Parathyroid adenoma (tissue), 2 donors: ENCODE results near the gene ZNF835.

ENCODE experiments used
- H2AFZ ChIP-seq: fragments of 300-600 bp; sonication (generic); one replicate; pipeline ENCODE4 v1.7.0; 2017; ENCODE audit warnings: antibody characterized with exemption, mild to moderate bottlenecking
- H3K27ac ChIP-seq: fragments of 300-600 bp; sonication (generic); one replicate; pipeline ENCODE4 v1.7.0; 2017
- H3K27me3 ChIP-seq: fragments of 300-600 bp; sonication (generic); one replicate; pipeline ENCODE4 v1.7.0; 2017; ENCODE audit warnings: low read length; ENCODE audit not compliant: control insufficient read depth, insufficient read depth
- H3K36me3 ChIP-seq: fragments of 300-600 bp; sonication (generic); one replicate; pipeline ENCODE4 v1.7.0; 2017; ENCODE audit warnings: low read length; ENCODE audit not compliant: control insufficient read depth, insufficient read depth
- H3K4me1 ChIP-seq: fragments of 300-600 bp; sonication (generic); one replicate; pipeline ENCODE4 v1.7.0; 2017; ENCODE audit warnings: control low read depth
- H3K4me2 ChIP-seq: fragments of 300-600 bp; sonication (generic); one replicate; pipeline ENCODE4 v1.7.0; 2017; ENCODE audit warnings: low read length
- H3K4me3 ChIP-seq: fragments of 300-600 bp; sonication (generic); one replicate; pipeline ENCODE4 v1.7.0; 2017; ENCODE audit warnings: low read depth, low read length
- H3K79me2 ChIP-seq: fragments of 300-600 bp; sonication (generic); one replicate; pipeline ENCODE4 v1.7.0; 2017; ENCODE audit warnings: control low read depth
- H3K9ac ChIP-seq: fragments of 300-600 bp; sonication (generic); one replicate; pipeline ENCODE4 v1.7.0; 2017; ENCODE audit warnings: mild to moderate bottlenecking
- H3K9me3 ChIP-seq: fragments of 300-600 bp; sonication (generic); one replicate; pipeline ENCODE4 v1.7.0; 2017; ENCODE audit warnings: low read length; ENCODE audit not compliant: control insufficient read depth
- CTCF ChIP-seq: fragments of 300-600 bp; sonication (generic); IDR thresholded peaks from one replicate; pipeline ENCODE4 v1.7.0; 2017; ENCODE audit warnings: antibody characterized with exemption, mild to moderate bottlenecking
- donor health status: primary hyperparathyroidism.

ZNF835 gene

GRCh38 chr19:56661248-56661647 lies 10.3 kb downstream of the ZNF835 start:
- H3K79me2 ChIP-seq = no peaks in the 10 kb centered on the region
- no peaks in the 10 kb centered on the region for H3K9me3 ChIP-seq
- no peak overlapping the region for H2AFZ ChIP-seq
- no peak for TF ChIP-seq CTCF
- H3K27ac ChIP-seq = no peak overlapping the region
- no peak overlapping the region for H3K4me2 ChIP-seq
- H3K4me3 ChIP-seq = no peak overlapping the region
- no peak overlapping the region for H3K9ac ChIP-seq
- H3K4me1 ChIP-seq = no peaks in the 10 kb centered on the region
- no peaks in the 10 kb centered on the region for H3K27me3 ChIP-seq
- H3K36me3 ChIP-seq = no peaks in the 10 kb centered on the region

- Histone ChIP-seq H3K4me2 (peak overlapping the region; percentile 57), H3K4me3 (no peak overlapping the region), H3K36me3 (no peaks in the 10 kb centered on the region), H3K9me3 (no peaks in the 10 kb centered on the region), H3K27ac (no peak overlapping the region), H3K9ac (no peak overlapping the region), H3K79me2 (no peaks in the 10 kb centered on the region), H3K4me1 (no peaks in the 10 kb centered on the region), H2AFZ (peak overlapping the region; percentile 8), H3K27me3 (no peaks in the 10 kb centered on the region)
- peak; percentile 23 for TF ChIP-seq CTCF
Observed at GRCh38 chr19:56660381-56661107, 11.0 kb downstream of the ZNF835 start.

- H2AFZ ChIP-seq = no peak overlapping the region
- TF ChIP-seq CTCF = no peak
- H3K9me3 ChIP-seq = no peaks in the 10 kb centered on the region
- no peak overlapping the region for H3K27ac ChIP-seq
- H3K9ac ChIP-seq = no peak overlapping the region
- no peaks in the 10 kb centered on the region for H3K79me2 ChIP-seq
- H3K4me3 ChIP-seq = no peak overlapping the region
- no peak overlapping the region for H3K4me2 ChIP-seq
- H3K27me3 ChIP-seq = no peaks in the 10 kb centered on the region
- H3K4me1 ChIP-seq = no peaks in the 10 kb centered on the region
- H3K36me3 ChIP-seq = no peaks in the 10 kb centered on the region
Observed at GRCh38 chr19:56654151-56654550, 17.4 kb downstream of the ZNF835 start.

GRCh38 chr19:56643460-56643955 lies 28.0 kb downstream of the ZNF835 start:
- Histone ChIP-seq H3K9ac (no peak overlapping the region), H3K36me3 (no peaks in the 10 kb centered on the region), H3K9me3 (no peaks in the 10 kb centered on the region), H3K4me3 (no peak overlapping the region), H2AFZ (no peak overlapping the region), H3K27ac (no peak overlapping the region), H3K79me2 (no peaks in the 10 kb centered on the region), H3K4me1 (no peaks in the 10 kb centered on the region), H3K4me2 (no peak overlapping the region), H3K27me3 (no peaks in the 10 kb centered on the region)
- TF ChIP-seq CTCF = no peak
